GM18517 (cell line): ENCODE measurements around the gene MAPK1.
"Not testable (repeated sequence)": the region's sequence is repeated elsewhere in the genome, so short reads cannot be mapped to it uniquely, and the experiment has no call there.

Experiments
- ATAC-seq: cut with Tn5 transposase; IDR thresholded peaks from one replicate; pipeline ENCODE4 v1.9.1; 2021; ENCODE audit warnings: mild to moderate bottlenecking, moderate library complexity; ENCODE audit not compliant: unreplicated experiment

MAPK1 gene

DNA sequence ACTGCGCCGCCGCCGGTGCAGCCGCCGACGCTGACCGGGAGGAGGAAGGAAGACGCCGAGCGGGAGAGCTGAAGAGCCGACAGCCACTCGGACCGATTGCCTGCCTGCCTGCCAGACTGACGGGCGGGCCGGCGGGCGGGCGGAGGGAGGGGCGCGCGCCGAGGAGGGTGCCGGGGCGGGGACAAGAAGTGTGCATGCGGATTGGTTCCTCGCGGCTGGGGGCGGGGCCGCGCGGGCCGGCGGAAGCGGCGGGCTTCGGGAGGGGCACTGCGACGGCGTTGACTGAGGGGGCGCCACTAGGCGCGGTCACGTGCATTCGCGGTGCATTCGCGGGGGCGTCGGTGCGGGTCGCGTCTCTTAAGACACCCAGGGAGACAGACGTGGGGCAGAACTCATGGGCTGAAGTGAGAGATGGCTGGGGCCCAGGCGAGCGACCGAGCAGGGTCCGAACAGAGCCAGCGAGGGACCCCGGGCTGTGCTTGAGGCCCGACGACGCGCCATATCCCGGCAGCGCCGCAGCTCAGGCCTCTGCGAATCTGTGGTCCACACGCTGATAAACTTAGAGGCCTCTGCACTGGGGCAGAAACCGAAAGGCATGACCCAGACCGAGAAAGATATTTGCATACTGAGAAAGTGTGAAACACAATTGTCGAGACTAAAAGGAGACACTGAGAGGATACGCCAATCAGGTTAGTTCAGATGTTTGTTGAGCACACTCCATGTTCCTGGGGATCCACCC, at the start of gene MAPK1:
MAPK1 (minus strand) TSS at position 118 of the 739 bp plus-strand sequence. CDS start 205 bp downstream, outside the sequence.
- ATAC-seq, result peak; percentile 89

- ATAC-seq, result no peak
Measured at GRCh38 chr22:21916309-21916918, 49.0 kb upstream of the MAPK1 start.

DNA sequence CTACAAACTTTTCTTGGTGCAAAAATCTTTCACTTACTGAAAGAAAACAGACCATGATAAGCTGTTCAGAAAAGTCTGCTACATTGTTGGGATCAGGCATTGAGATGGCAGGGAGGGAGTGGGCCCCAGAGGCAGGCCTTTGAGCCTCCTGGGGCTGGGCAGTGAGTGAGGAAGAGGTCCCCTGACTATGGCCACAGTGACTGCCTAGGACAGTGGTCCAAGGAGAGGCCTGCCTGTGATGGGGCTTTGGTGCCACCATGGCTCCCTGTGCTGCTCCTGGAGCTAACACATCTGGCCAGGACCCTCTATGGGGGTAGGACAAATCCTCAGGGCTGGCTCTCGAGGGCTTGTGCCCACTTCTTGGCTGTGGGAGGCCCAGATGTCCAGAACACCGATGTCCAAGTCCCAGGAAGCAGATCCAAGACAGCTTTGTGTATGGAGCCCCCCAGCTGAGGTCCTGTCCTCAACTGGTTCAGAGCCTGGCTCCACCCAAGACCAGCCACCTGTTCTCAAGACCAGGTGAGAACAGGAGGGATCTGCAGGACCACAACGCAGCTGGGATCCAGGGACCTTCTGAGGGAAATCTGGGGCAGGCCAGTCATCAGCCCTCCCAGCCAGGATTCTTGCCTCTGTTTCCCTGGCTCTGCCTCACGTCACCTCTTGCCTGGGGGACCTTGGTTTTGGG, 48.3 kb upstream of the MAPK1 start:
- ATAC-seq, result no peak

GRCh38 chr22:21914033-21914642, 46.7 kb upstream of the MAPK1 start:
- ATAC-seq, result not testable (repeated sequence)

- ATAC-seq, result not testable (repeated sequence)
Measured at GRCh38 chr22:21910367-21910766, 42.9 kb upstream of the MAPK1 start.

DNA sequence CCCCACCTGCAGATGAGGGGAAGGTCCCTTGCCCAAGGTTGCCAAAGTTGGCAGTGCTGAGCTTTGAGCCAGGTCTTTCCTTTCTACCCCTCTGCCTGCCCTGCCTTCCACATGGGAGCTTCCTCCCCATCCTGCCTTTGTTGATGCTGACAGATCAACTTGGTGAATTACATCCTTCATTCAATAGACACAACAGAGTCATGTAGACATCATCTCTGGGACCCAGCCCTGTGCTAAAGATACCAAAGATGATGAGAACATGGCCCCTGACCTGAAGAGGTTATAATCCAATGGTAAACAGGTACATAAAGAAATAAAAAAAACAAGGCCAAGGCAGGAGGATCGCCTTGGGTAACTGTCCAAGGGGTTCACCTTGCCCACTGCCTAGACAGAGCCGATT, 42.4 kb upstream of the MAPK1 start:
- ATAC-seq, result no peak

- ATAC-seq, result no peak
Measured at GRCh38 chr22:21907638-21908522, 40.4 kb upstream of the MAPK1 start.

DNA sequence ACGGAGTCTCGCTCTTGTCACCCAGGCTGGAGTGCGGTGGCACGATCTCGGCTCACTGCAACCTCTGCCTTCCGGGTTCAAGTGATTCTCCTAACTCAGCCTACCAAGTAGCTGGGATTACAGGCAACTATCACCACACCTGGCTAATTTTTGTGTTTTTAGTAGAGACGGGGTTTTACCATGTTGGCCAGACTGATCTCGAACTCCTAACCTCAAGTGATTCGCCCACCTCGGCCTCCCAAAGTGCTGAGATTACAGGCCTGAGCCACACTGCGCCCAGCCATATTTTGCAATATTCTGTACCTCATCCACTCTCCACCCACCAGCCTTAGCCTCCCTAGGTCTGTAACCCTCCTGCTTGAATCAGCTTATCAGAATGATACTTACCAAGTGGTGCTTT, 37.8 kb upstream of the MAPK1 start:
- ATAC-seq, result not testable (repeated sequence)

- ATAC-seq, result no peak
Measured at GRCh38 chr22:21904250-21904789, 36.9 kb upstream of the MAPK1 start.

- no peak for ATAC-seq
Measured at GRCh38 chr22:21903283-21903682, 35.8 kb upstream of the MAPK1 start.

DNA sequence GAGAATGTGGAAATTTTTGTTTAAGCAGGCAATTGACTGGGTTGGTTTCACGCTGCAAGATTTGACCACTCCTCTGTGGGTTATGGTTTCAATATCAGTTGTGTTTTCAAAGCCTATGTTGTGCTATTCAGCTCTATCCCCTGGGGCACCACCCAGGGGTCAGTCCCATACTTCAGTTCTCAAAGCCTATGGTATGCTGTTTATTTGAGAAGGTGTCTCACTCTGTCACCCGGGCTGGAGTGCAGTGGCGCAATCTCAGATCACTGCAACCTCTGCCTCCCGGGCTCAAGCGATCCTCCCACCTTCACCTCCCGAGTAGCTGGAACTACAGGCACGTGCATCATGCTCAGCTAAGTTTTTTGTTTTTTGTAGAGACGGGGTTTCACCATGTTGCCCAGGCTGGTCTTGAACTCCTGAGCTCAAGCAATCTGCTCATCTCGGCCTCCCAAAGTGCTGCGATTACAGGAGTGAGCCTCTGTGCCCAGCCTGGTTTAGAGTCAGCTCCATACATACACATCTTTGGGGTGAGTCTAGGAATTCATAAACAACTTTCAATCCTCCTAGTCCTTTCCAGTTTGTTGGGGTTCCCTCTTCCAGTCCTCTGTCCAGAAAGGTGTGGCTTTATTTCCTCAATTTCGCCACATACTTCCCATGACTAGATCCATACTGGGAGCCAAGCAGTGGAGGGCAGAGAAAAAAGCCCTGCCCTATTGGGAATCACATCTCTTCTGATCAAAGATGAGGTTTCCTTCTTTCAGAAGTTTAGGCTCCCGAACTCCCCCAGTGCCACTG, 35.0 kb upstream of the MAPK1 start:
- no peak for ATAC-seq

DNA sequence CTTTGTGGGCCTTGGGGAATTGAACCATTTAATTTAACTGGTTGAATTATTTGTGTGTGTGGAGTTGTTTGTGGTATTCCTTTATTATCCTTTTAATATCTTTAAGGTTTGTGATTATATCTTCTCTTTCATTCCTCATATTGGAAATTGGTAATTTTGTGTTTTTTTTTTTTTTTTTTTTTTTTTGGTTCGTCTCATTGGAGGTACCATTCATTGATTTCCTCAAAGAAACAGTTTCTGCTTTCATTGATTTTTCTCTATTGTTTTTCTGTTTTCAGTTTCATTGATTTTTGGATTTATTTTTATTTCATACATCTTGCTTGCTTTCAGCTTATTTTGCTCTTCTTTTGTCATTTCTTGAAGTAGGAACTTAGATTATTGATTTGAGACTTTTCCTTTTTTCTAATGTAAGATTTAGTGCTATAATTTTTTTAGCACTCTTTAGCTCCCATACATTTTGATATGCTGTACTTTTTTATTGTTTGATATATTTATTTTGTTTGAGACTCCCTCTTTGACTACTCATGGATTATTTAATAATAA, 31.0 kb upstream of the MAPK1 start:
- no peak for ATAC-seq

GRCh38 chr22:21896951-21897513, 29.6 kb upstream of the MAPK1 start:
- no peak for ATAC-seq

DNA sequence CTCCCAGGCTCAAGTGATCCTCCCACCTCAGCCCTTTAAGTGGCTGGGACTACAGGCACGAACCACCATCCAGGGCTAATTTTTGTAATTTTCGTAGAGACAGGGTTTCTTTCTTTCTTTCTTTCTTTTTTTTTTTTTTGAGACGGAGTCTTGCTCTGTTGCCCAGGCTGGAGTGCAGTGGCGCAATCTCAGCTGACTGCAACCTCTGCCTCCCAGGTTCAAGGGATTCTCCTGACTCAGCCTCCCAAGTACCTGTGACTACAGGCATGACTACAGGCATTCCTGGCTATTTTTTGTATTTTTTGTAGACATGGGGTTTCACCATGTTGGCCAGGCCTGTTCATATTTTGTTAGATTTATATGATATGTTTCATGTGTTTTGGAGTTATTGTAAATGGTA, 28.8 kb upstream of the MAPK1 start:
- not testable (repeated sequence) for ATAC-seq

- ATAC-seq, result no peak
Measured at GRCh38 chr22:21894799-21895198, 27.4 kb upstream of the MAPK1 start.

GRCh38 chr22:21889251-21889990, 22.0 kb upstream of the MAPK1 start:
- no peak for ATAC-seq

- ATAC-seq, result no peak
Measured at GRCh38 chr22:21887841-21888240, 20.4 kb upstream of the MAPK1 start.

- ATAC-seq, result not testable (repeated sequence)
Measured at GRCh38 chr22:21883930-21884329, 16.5 kb upstream of the MAPK1 start.
